Glomerular visceral epithelial cell (primary cell): ENCODE measurements around the gene DCLK1.
"Not testable (repeated sequence)": the region's sequence is repeated elsewhere in the genome, so short reads cannot be mapped to it uniquely, and the experiment has no call there.

Experiments used
- DNase-seq: peaks from one replicate; pipeline ENCODE4 v3.0.0-alpha.2; 2016; ENCODE audit errors: extremely low spot score

Gene DCLK1

GRCh38 chr13:35984776-35985453, 146.3 kb downstream of the DCLK1 start:
- DNase-seq = no peak

DNA sequence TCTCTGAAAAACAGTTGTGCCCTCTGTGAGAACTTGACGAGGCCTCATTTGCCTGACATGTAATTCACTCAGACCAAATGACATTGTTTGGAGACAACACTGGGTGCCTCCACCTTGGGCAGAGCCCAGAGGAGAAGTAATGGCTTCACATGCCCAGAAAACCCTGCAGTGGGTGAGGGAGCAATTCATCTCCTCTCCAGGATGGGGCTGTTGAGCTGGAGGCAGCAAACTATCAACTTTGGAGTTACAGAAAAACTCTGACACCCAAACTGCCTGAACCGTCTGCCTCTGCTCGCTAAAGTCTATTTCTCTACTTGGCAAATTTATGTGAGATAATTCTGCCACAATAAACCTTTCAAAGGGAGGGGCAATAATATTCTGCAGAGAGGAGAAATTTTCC, 146.9 kb downstream of the DCLK1 start:
- no peak for DNase-seq

DNA sequence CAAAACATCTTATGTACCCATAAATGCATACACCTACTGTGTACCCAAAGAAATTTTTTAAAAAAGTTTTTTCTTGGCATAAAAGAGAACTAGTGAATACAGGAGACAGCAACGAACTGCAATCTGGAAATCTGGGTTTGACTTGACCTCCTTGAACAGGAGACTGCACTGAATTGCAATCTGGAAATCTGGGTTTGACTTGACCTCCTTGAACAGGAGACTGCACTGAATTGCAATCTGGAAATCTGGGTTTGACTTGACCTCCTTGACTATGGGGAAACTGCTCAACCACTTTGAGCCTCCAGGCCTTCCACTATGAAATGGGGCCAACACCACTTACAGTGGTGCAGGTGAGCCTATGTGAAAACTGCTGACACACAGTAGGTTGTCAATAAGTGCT, 147.5 kb downstream of the DCLK1 start:
- not testable (repeated sequence) for DNase-seq

- no peak for DNase-seq
These were observed 148.0 kb downstream of the DCLK1 start for GRCh38 chr13:35983206-35983605.

GRCh38 chr13:35979361-35979951, 151.7 kb downstream of the DCLK1 start:
- DNase-seq = peak; percentile 48

DNA sequence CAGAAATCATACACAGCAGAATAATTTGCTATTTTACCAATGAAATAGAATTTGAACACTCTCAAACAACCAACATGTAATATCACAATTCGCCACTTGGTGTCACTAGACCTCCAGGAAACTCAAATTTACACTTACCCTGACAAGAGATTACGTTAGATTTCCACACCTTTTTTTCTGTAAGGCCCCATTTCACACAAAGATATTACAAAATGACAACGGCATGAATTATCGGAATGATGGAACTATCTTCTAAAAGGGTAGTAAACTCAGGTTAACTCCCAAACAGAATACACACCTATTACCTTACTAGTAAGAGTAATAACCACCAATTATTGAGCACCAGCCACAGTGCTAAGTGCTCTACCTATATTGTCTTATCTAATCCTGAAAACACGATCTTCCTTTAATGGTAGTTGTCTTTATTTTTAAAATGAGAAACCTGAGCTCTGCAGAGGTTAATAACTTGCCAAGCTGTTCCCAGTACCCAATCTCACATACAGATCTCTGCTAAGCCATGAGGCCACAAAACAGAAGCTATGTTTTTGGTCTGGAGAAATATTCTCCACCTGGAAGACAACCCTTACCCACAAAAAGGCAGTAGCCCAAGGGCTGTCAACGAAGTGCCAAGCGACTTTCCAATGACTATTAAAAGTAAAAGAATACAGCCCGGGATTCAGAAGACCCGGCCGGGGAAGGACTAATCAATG, 152.4 kb downstream of the DCLK1 start:
- peak; percentile 66 for DNase-seq

DNA sequence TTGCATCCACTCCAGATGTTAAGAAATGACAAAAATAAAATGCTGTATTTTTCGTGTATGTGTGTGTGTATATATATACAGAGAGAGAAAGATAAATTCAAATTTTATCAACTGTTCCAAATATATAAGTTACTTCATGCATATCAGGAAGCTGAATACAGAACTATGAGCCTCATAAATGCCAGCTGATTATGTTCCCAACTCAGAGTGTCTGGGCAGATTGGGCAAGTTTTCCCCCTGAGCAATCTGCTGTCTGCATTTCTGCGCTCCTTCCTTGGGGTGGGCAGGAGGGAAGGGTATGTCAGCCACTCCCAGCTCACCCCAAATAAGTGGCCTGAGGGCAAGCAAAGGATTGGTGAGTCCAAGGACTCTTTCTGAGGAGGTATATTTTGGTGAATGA, 154.1 kb downstream of the DCLK1 start:
- DNase-seq = no peak

DNA sequence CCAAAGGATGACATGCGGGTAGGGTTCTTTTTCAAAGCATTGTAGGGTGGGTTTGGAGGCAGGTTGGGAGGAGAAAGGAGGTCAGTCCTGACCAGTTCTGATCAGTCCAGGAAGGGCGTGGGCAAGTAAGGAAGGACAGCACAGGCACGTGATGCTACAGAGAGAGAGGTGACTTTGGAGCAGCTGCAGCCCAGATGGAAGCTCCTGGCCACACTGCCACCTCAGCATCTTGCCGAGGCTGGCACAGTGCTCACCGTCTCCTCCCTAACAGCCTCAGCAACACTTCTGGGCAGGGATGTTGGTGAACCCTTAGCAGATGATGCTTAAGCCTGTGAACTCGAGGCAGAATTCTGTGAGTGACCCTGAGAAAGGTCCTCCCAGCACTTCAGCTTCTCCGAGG, 155.1 kb downstream of the DCLK1 start:
- no peak for DNase-seq

GRCh38 chr13:35966951-35967350, 164.2 kb downstream of the DCLK1 start:
- not testable (repeated sequence) for DNase-seq

GRCh38 chr13:35966024-35966423, 165.2 kb downstream of the DCLK1 start:
- no peak for DNase-seq

DNA sequence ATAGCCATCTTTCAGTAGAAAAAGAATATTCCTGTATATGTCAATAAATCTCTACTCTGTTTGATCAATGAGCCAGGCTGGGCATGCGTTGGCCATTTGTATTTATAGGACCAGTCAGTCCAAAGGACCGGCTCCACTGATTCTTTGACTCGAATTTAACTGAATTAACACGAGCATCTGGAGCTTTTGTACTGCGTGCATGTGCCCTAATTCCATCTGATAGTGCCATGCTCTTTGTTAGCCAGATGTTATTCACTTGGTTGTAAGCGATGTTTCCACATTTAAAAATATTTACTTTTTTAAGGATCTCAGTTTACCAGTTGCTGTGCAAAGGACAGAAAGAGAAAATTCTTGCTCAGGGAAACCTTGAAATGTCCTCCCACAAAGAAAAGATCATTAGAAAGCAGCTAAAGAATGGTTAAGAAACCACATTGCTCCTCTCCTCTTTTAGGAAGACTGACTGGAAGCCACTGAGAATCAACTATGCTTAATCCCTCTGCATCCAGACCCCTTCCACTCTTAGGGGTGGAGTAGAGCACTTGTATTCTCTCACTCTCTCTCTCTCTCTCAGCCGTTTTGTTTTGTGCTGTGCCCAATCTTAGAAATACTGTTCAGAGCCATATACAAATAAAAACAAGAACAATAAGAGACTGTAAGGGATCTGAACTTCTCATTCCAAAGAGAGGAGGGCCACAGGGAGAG, 165.8 kb downstream of the DCLK1 start:
- no peak for DNase-seq

GRCh38 chr13:35964863-35965180, 166.4 kb downstream of the DCLK1 start:
- DNase-seq = no peak

- no peak for DNase-seq
These were observed 166.9 kb downstream of the DCLK1 start for GRCh38 chr13:35964011-35964862.

GRCh38 chr13:35961461-35962220, 169.5 kb downstream of the DCLK1 start:
- no peak for DNase-seq

DNA sequence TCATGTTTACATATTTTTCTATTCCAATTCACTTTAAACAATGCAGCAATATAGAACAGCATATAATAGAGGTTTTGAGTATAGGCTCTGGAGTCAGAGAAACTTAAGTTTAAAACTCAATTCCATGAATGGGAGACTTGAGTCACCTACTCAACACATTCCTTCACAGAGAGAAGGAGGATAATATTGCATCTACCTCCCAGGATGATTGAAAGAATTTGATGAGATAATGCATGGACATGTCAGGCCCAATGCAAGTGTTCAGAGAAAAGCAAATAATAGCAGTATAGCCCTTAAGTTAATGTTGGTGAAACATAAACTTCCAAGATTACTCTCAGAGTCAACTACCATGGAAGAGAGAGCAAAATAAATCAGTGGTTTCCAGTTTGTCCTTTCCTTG, 170.2 kb downstream of the DCLK1 start:
- peak; percentile 43 for DNase-seq

DNA sequence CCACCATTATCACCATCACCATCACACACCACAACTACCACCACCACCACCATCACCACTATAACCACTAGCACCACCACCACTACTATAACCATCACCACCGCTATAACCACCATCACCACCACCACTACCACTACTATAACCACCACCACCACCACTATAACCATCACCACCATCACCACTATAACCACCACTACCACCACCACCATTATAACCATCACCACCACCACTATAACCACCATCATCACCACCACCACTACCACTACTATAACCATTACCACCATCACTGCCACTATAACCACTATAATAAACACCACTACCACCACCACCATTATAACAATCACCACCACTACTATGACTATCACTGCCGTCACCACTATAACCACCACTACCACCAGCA, 173.2 kb downstream of the DCLK1 start:
- DNase-seq = no peak

GRCh38 chr13:35957241-35957731, 173.9 kb downstream of the DCLK1 start:
- DNase-seq = no peak

GRCh38 chr13:35956074-35956473, 175.1 kb downstream of the DCLK1 start:
- DNase-seq = no peak

GRCh38 chr13:35954207-35954560, 177.0 kb downstream of the DCLK1 start:
- no peak for DNase-seq

DNA sequence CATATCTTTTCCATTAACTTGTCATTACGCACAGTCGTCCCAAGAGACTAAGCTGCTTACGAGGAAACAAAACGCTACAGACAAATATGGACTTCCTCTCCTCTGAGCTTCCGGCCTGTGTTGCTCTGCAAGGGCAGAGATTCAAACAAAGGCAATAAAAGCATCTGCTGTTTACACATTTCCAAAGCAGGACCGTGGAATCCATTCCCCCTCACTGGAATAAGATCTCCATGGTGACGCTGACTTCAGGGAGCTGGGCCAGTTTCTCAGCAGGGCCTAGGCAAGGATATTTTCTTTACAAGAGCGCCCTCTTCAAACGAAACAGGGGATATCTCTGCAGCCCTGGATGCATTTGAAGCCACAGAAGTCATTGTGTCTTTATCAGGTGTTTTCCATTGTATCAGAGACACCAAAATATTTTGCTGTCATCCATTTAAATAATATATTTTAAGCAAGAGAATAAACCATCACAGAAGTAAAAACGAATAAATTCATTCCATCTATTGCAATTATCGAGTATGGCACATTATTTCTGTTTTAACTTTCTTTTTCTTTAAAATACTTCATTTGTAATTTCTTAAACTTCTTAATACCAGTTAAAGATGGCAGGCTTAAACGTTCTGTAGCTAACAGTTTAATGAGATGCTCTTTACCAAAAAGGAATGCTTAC, 177.5 kb downstream of the DCLK1 start:
- DNase-seq = peak; percentile 52
